Lower leg skin (tissue), 4 donors: ENCODE measurements around the gene C1orf115. TPM values are rescaled to one million over a fixed set of nuclear protein-coding genes. Genes with fewer than 3 reads are reported as not detected.
"Not testable (repeated sequence)": the region's sequence is repeated elsewhere in the genome, so short reads cannot be mapped to it uniquely, and the experiment has no call there.

Source experiments
- DNase-seq, 2 donors: peaks; one replicate each; pipeline ENCODE4 v3.0.0-alpha.2; 2019; ENCODE audit warnings: low spot score in 2 of 2
- H3K4me3 ChIP-seq: fragments of 200-600 bp; sonication (generic); 2 replicates; pipeline ENCODE4 v1.5.1; 2017; ENCODE audit warnings: mild to moderate bottlenecking, low read depth; ENCODE audit not compliant: poor library complexity, severe bottlenecking
- POLR2A ChIP-seq, 2 donors: fragments of 450-650 bp; IDR thresholded peaks; one replicate each; pipeline ENCODE4 v1.6.1; 2016 to 2017; ENCODE audit warnings: antibody characterized with exemption in 2 of 2, mild to moderate bottlenecking in 1 of 2, moderate library complexity in 1 of 2
- WGBS, 2 donors: methylation state at CpG; one replicate each; pipeline ENCODE4 v1.1.5; 2018; 5-methylcytosine and 5-hydroxymethylcytosine counted together
- intact Hi-C: fragments of 100-400 bp; cut with DNase I; formaldehyde crosslinking; loops from one replicate; pipeline ENCODE4 v1.15.0; 2023; ENCODE audit warnings: low total_unique reads
- total RNA-seq, 4 donors: library from RNA; depleted of rRNA; stranded (reverse); fragments of >200 nt; gene quantifications; one replicate each; pipeline ENCODE4 v1.1.0, GENCODE V29; 2016
- TF ChIP-seq, protein P1 (sequence below), 3 donors: fragments of 450-650 bp; IDR thresholded peaks; one replicate each; pipeline ENCODE4 v1.5.1; 2016; ENCODE audit warnings: antibody characterized with exemption in 3 of 3, mild to moderate bottlenecking in 3 of 3, moderate library complexity in 2 of 3

The C1orf115 gene
- total RNA-seq, 4 donors from 2014 or later: 7.5 to 20.5 (median 13.3) TPM

DNA sequence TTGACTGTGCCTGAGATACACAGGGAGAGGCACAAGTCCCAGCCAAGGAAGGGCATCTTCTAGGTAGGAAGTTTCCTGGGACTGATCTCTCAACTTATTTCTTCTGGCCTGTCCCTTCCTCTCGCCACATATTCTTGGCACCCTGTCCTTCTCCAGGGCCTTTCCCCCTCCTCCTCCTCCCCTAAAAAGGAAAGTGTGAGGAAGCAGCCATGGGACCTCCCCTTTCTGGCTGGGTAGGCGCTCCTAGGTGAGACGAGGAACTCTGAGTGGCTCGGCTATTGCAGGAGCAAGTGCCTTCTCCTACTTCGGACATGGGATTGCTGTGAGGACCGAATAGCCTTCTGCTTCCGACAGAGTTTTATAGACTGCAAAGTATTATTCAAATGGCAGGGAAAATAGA, 42.5 kb downstream of the C1orf115 start:
- TF ChIP-seq POLR2A (IDR thresholded peaks at IDR 0.05): no peak
- TF ChIP-seq, protein P1, sequence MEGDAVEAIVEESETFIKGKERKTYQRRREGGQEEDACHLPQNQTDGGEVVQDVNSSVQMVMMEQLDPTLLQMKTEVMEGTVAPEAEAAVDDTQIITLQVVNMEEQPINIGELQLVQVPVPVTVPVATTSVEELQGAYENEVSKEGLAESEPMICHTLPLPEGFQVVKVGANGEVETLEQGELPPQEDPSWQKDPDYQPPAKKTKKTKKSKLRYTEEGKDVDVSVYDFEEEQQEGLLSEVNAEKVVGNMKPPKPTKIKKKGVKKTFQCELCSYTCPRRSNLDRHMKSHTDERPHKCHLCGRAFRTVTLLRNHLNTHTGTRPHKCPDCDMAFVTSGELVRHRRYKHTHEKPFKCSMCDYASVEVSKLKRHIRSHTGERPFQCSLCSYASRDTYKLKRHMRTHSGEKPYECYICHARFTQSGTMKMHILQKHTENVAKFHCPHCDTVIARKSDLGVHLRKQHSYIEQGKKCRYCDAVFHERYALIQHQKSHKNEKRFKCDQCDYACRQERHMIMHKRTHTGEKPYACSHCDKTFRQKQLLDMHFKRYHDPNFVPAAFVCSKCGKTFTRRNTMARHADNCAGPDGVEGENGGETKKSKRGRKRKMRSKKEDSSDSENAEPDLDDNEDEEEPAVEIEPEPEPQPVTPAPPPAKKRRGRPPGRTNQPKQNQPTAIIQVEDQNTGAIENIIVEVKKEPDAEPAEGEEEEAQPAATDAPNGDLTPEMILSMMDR (IDR thresholded peaks at IDR 0.05): no peak
- H3K4me3 ChIP-seq: no peak overlapping the region
- intact Hi-C loops: no loop called here
- DNase-seq: no peak
- 78 to 87% methylated on average over 7 of the region's 7 CpGs for WGBS, 2 donors

DNA sequence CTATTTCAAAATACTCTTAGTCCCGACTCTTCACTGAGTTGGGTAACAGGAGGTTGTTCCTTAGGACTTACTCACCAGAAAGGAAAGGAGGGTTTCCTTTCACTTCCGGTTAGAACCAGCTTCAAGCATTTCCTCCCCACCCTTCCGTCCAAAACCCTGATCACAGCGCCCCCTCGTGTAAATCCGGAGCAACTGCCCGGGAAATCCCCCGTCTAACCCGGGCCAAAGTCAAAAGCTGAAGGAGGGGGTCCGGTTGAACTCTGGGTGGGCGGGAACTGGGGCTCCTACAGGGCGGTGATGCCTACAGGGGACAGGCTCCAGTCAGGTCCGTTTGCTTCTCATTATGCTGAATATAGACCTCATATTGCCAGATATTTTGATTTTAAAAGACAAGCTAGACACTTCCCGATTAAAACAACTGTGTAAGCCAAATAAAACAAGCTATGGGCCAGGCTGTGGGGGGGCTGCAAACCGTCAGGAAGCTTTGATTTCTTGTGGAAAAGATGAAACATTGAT, 43.0 kb downstream of the C1orf115 start:
- no peak for TF ChIP-seq POLR2A (IDR thresholded peaks at IDR 0.05)
- TF ChIP-seq, protein P1 (IDR thresholded peaks at IDR 0.05): peak in 1 of 3 donors; percentile 43
- no peak overlapping the region for H3K4me3 ChIP-seq
- WGBS, 2 donors: 1 to 2% methylated on average over 15 of the region's 15 CpGs
- intact Hi-C loops: no loop called here
- peak; percentile 63 to 96 for DNase-seq

DNA sequence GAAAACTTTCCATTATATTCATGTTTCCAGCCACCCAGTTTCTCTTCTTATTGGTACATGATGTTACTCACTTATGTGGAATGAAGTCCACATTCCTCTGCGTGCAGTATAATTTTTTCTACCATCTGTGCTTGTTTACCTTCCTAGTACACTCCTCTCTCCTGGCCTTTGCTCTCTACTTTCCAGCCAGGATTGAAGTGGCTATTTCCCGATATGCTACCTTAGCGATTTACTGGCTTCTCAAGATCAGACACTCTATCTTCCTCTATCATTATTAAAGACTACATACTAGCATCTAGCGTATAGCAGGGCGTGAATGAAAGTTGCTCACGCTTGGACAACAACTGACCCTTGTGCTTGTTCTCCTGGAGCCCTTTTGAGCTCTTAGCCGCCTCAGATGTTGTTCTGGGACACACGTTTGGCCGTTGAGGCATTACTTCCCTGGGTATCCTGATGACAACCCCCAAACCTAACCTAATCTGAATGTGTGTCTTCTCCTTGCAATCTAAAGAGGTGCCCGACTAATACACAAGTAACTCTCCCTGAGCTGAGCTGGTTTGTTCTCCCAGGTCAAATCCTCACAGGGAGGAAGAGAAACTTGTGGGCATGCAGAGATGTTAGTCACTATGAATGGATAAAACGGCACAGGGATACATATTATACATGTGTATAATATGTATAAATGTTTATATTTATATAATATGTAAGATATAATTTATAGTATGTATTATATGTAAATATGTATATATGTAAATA, 44.6 kb downstream of the C1orf115 start:
- no peak for TF ChIP-seq POLR2A (IDR thresholded peaks at IDR 0.05)
- TF ChIP-seq, protein P1 (IDR thresholded peaks at IDR 0.05): no peak
- H3K4me3 ChIP-seq: no peak overlapping the region
- intact Hi-C loops: no loop called here
- DNase-seq: no peak
- WGBS, 2 donors: 83 to 90% methylated on average over 11 of the region's 11 CpGs

DNA sequence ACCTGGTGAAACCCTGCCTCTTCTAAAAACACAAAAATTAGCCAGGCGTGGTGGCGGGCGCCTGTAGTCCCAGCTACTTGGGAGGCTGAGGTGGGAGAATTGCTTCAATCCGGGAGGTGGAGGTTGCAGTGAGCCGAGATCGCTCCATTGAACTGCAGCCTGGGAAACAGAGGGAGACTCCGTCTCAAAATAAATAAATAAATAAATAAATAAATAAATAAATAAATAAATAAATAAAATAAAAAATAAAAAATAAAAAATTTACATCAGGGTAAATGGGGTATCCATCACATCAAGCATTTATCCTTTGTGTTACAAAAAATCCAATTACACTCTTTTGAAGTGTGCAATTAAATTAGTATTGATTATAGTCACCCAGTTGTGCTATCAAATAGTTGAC, 46.1 kb downstream of the C1orf115 start:
- intact Hi-C loops, H3K4me3 ChIP-seq, DNase-seq: not testable (repeated sequence)
- WGBS, 2 donors: 95 to 96% methylated on average over 7 of the region's 7 CpGs

DNA sequence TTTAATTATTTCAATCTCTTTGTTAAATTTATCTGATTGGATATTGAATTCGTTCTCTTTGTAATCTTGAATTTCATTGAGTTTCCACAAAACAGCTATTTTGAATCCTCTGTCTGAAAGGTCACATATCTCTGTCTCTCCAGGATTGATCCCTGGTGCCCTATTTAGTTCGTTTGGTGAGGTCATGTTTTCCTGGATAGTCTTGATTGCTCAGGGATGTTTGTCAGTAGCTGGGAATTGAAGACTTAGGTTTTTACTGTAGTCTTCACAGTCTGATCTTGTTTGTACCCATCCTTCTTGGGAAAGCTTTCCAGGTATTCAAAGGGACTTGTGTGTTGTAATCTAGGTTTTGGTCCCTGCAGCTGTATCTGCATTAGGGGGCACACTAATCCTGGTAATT, 51.2 kb downstream of the C1orf115 start:
- TF ChIP-seq, protein P1 (IDR thresholded peaks at IDR 0.05): no peak
- no peak for TF ChIP-seq POLR2A (IDR thresholded peaks at IDR 0.05)
- H3K4me3 ChIP-seq: no peak overlapping the region
- 72 to 76% methylated on average over 2 of the region's 2 CpGs for WGBS, 2 donors
- no peak for DNase-seq
- intact Hi-C loops: no loop called here

DNA sequence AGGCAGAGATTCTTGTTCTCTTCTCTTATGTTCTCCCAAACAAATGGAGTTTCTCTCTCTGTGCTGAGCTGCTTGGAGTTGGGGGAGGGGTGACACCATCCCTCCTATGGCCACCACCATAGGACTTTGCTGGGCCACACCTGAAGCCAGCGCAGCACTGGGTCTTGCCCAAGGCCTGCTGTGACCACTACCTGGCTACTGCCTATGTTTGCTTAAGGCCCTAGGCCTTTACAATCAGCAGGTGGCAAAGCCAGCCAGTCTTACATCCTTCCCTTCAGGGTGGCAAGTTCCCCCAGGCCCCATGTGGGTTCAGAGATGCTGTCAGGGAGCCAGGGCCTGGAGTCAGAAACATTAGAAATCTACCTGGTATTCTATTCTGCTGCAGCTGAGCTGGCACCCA, 51.7 kb downstream of the C1orf115 start:
- no peak for TF ChIP-seq POLR2A (IDR thresholded peaks at IDR 0.05)
- TF ChIP-seq, protein P1 (IDR thresholded peaks at IDR 0.05): no peak
- intact Hi-C loops: no loop called here
- 100% methylated on average over 1 of the region's 1 CpG for WGBS, 2 donors
- no peak overlapping the region for H3K4me3 ChIP-seq
- no peak for DNase-seq
